Neural cell (in vitro differentiated cells): ENCODE data around the gene GVQW3. TPM values are rescaled to one million over a fixed set of nuclear protein-coding genes. Genes with fewer than 3 reads are reported as not detected.

ENCODE experiments used
- H2AFZ ChIP-seq: fragments of 200-600, 300-800 bp; sonication (generic), shearing (Covaris generic); 2 replicates; pipeline ENCODE4 v1.6.0; 2014; ENCODE audit warnings: low read depth, mild to moderate bottlenecking, antibody characterized with exemption, low read length, moderate library complexity
- H3F3A ChIP-seq: fragments of 200-600 bp; shearing (Covaris generic); 2 replicates; pipeline ENCODE4 v1.6.1; 2016; ENCODE audit warnings: mild to moderate bottlenecking, moderate library complexity, mixed read lengths, antibody characterized with exemption, low read length; ENCODE audit not compliant: insufficient read depth, poor library complexity, severe bottlenecking
- H3K27ac ChIP-seq: fragments of 200-600, 300-800 bp; sonication (generic), shearing (Covaris generic); 2 replicates; pipeline ENCODE4 v1.5.1; 2014; ENCODE audit warnings: mild to moderate bottlenecking, low read length, moderate library complexity
- H3K27me3 ChIP-seq: fragments of 300-800, 200-600 bp; sonication (generic), shearing (Covaris generic); 2 replicates; pipeline ENCODE4 v1.6.0; 2014; ENCODE audit warnings: mild to moderate bottlenecking, low read depth, low read length, moderate library complexity; ENCODE audit not compliant: insufficient read depth
- H3K36me3 ChIP-seq: fragments of 300-800, 200-600 bp; sonication (generic), shearing (Covaris generic); 2 replicates; pipeline ENCODE4 v1.5.1; 2014; ENCODE audit warnings: mild to moderate bottlenecking, antibody characterized with exemption, low read length, moderate library complexity; ENCODE audit not compliant: insufficient read depth
- H3K4me2 ChIP-seq: fragments of 300-800, 200-600 bp; sonication (generic), shearing (Covaris generic); 2 replicates; pipeline ENCODE4 v1.6.0; 2014; ENCODE audit warnings: mild to moderate bottlenecking, low read length
- H3K4me3 ChIP-seq: fragments of 300-800, 200-600 bp; sonication (generic), shearing (Covaris generic); 2 replicates; pipeline ENCODE4 v1.5.1; 2014; ENCODE audit warnings: mild to moderate bottlenecking, low read length, moderate library complexity
- H3K79me2 ChIP-seq: fragments of 200-600 bp; shearing (Covaris generic); replicated peaks from 2 replicates; pipeline ENCODE4 v1.6.0; 2014; ENCODE audit warnings: mild to moderate bottlenecking, low read length, moderate library complexity; ENCODE audit not compliant: insufficient read depth
- H3K9ac ChIP-seq: fragments of 300-800, 200-600 bp; sonication (generic), shearing (Covaris generic); 2 replicates; pipeline ENCODE4 v1.6.1; 2016; ENCODE audit warnings: mild to moderate bottlenecking, low read length, mixed read lengths
- H3K9me2 ChIP-seq: fragments of 200-600 bp; shearing (Covaris generic); 2 replicates; pipeline ENCODE4 v1.6.1; 2016; ENCODE audit warnings: mild to moderate bottlenecking, low read length, mixed read lengths; ENCODE audit not compliant: insufficient read depth
- H3K9me3 ChIP-seq: fragments of 200-600, 300-800 bp; sonication (generic), shearing (Covaris generic); 2 replicates; pipeline ENCODE4 v1.6.1; 2016; ENCODE audit warnings: mild to moderate bottlenecking, mixed run types, low read length, moderate library complexity, mixed read lengths
- H4K20me1 ChIP-seq: fragments of 200-600 bp; shearing (Covaris generic); 2 replicates; pipeline ENCODE4 v1.6.1; 2016; ENCODE audit warnings: mild to moderate bottlenecking, mixed run types; ENCODE audit not compliant: insufficient read depth
- CTCF ChIP-seq: fragments of 450-650 bp; IDR thresholded peaks from 2 replicates; pipeline ENCODE4 v1.5.1; 2014; ENCODE audit warnings: antibody characterized with exemption, mild to moderate bottlenecking, moderate library complexity; ENCODE audit not compliant: poor library complexity, severe bottlenecking
- EP300 ChIP-seq: fragments of 450-650 bp; conservative IDR thresholded peaks from 2 replicates; pipeline ENCODE4 v1.6.1; 2014; ENCODE audit warnings: antibody characterized with exemption, mild to moderate bottlenecking, moderate library complexity; ENCODE audit not compliant: poor library complexity, severe bottlenecking
- EZH2 ChIP-seq: fragments of 200-600, 300-800 bp; shearing (Covaris generic), sonication (generic); IDR thresholded peaks from 2 replicates; pipeline ENCODE4 v1.6.1; 2014; ENCODE audit warnings: antibody characterized with exemption, low read length, borderline replicate concordance, mild to moderate bottlenecking; ENCODE audit not compliant: insufficient read depth, poor library complexity, severe bottlenecking
- MXI1 ChIP-seq: fragments of 450-650 bp; conservative IDR thresholded peaks from 2 replicates; pipeline ENCODE4 v1.6.1; 2014; ENCODE audit warnings: antibody characterized with exemption, mild to moderate bottlenecking; ENCODE audit not compliant: poor library complexity, severe bottlenecking
- POLR2AphosphoS5 ChIP-seq: IDR thresholded peaks from 2 replicates; pipeline ENCODE4 v1.6.1; 2012
- RAD21 ChIP-seq: fragments of 450-650 bp; conservative IDR thresholded peaks from 2 replicates; pipeline ENCODE4 v1.6.1; 2014; ENCODE audit warnings: antibody characterized with exemption, mild to moderate bottlenecking, moderate library complexity
- REST ChIP-seq: IDR thresholded peaks from 2 replicates; pipeline ENCODE4 v1.6.1; 2012; ENCODE audit warnings: borderline replicate concordance
- SMC3 ChIP-seq: fragments of 450-650 bp; conservative IDR thresholded peaks from 2 replicates; pipeline ENCODE4 v1.6.1; 2014; ENCODE audit warnings: antibody characterized with exemption, mild to moderate bottlenecking, moderate library complexity; ENCODE audit not compliant: poor library complexity
- TAF1 ChIP-seq: IDR thresholded peaks from 2 replicates; pipeline ENCODE4 v1.6.1; 2012; ENCODE audit warnings: low read depth
- polyA plus RNA-seq: library from polyadenylated mRNA; depleted of rRNA; stranded (reverse); fragments of >200 nt; gene quantifications from 2 replicates; pipeline ENCODE4 v1.2.3, GENCODE V29; 2014

Gene GVQW3
- polyA plus RNA-seq, 1 donor from 2014 or later, result 17.2 TPM

- TF ChIP-seq SMC3 (no peak), CTCF (no peak), TAF1 (no peak)
- Histone ChIP-seq H3K79me2 (no peaks in the 10 kb centered on the region), H3K9me2 (no peaks in the 10 kb centered on the region), H4K20me1 (no peaks in the 10 kb centered on the region), H3K9ac (no peak overlapping the region), H3K9me3 (no peaks in the 10 kb centered on the region), H2AFZ (no peak overlapping the region), H3F3A (no peaks in the 10 kb centered on the region), H3K27ac (no peak overlapping the region), H3K4me2 (no peak overlapping the region), H3K36me3 (no peaks in the 10 kb centered on the region), H3K27me3 (no peaks in the 10 kb centered on the region), H3K4me3 (no peak overlapping the region)
Observed at GRCh38 chr11:76426660-76427059, 45.5 kb downstream of the GVQW3 start.

- no peaks in the 10 kb centered on the region for H3K27me3 ChIP-seq
- no peaks in the 10 kb centered on the region for H4K20me1 ChIP-seq
- no peak overlapping the region for H2AFZ ChIP-seq
- H3K9me3 ChIP-seq, result no peaks in the 10 kb centered on the region
- no peak overlapping the region for H3K27ac ChIP-seq
- H3K36me3 ChIP-seq, result no peaks in the 10 kb centered on the region
- H3F3A ChIP-seq, result no peaks in the 10 kb centered on the region
- H3K79me2 ChIP-seq, result no peaks in the 10 kb centered on the region
- no peak overlapping the region for H3K4me3 ChIP-seq
- no peak overlapping the region for H3K4me2 ChIP-seq
- TF ChIP-seq POLR2AphosphoS5, result no peak
- TF ChIP-seq EZH2, result no peak
- no peak for TF ChIP-seq RAD21
- TF ChIP-seq MXI1, result no peak
- no peak for TF ChIP-seq TAF1
- TF ChIP-seq EP300, result no peak
- TF ChIP-seq CTCF, result no peak
- no peak for TF ChIP-seq REST
- TF ChIP-seq SMC3, result no peak
- H3K9me2 ChIP-seq, result no peaks in the 10 kb centered on the region
- no peak overlapping the region for H3K9ac ChIP-seq
Observed at GRCh38 chr11:76436020-76436419, 54.9 kb downstream of the GVQW3 start.
